Measurements from ENCODE around the gene RESP18.
A peak's percentile ranks its signal among the peaks of the same experiment; 100 is the strongest.
"Not testable (repeated sequence)": the region's sequence is repeated elsewhere in the genome, so short reads cannot be mapped to it uniquely, and the experiment has no call there.

Gene RESP18

GRCh38 chr2:219325657-219326315, 6.8 kb downstream of the RESP18 start:
- no peak for DNase-seq (ENCODE audit: low read depth in 4 of 4, low spot score in 1 of 4)

GRCh38 chr2:219325136-219325535, 7.4 kb downstream of the RESP18 start:
- DNase-seq (ENCODE audit: low read depth in 4 of 4, low spot score in 1 of 4) = no peak

DNA sequence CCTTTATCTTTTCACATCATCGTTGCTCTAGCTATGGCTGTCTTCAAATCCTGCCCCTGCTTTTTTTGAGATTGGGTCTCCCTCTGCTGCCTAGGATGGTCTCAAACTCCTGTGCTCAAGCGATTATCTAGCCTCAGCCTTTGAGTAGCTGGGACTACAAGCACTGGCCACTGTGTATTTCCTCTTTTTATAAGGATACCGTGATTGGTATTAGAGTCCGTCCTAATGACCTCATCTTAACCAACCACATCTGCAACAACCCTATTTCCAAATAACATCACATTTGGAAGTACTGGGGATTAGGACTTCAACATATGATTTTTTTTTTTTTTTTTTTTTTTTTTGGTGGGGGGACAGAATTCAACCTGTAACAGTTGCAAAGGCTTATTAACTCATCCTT, 9.1 kb downstream of the RESP18 start:
- DNase-seq (ENCODE audit: low read depth in 4 of 4, low spot score in 1 of 4) = no peak

- no peak for DNase-seq (ENCODE audit: low read depth in 4 of 4, low spot score in 1 of 4)
These were observed 17.6 kb downstream of the RESP18 start for GRCh38 chr2:219314804-219315468.

- DNase-seq (ENCODE audit: low read depth in 4 of 4, low spot score in 1 of 4) = not testable (repeated sequence)
These were observed 19.8 kb downstream of the RESP18 start for GRCh38 chr2:219312683-219313263.

DNA sequence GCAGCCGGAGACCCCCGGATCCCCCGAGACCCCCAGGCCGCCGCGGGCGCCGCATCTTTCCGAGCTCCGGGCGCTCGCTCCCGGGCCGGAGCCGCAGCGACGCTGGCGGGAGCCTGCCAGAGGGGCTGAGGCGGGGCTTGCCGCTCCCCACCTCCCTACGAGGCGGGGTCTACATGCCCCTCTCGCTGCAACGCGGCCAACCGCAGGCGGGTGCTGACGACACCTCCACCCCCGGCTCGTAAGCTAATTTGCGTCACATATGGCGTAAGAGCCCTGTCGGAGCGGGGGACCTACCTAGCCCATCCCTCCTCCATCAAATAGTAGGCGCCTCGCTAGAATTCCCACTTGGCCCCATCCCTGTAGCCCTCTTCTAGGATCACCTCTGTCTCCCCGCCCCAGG, 23.3 kb downstream of the RESP18 start, which contains the start of gene PTPRN:
Gene PTPRN, minus strand, starts transcription at position 124 of the 400 bp plus-strand sequence. Its CDS starts 69 bp downstream, at position 55.
- no peak for DNase-seq (ENCODE audit: low read depth in 4 of 4, low spot score in 1 of 4)

DNA sequence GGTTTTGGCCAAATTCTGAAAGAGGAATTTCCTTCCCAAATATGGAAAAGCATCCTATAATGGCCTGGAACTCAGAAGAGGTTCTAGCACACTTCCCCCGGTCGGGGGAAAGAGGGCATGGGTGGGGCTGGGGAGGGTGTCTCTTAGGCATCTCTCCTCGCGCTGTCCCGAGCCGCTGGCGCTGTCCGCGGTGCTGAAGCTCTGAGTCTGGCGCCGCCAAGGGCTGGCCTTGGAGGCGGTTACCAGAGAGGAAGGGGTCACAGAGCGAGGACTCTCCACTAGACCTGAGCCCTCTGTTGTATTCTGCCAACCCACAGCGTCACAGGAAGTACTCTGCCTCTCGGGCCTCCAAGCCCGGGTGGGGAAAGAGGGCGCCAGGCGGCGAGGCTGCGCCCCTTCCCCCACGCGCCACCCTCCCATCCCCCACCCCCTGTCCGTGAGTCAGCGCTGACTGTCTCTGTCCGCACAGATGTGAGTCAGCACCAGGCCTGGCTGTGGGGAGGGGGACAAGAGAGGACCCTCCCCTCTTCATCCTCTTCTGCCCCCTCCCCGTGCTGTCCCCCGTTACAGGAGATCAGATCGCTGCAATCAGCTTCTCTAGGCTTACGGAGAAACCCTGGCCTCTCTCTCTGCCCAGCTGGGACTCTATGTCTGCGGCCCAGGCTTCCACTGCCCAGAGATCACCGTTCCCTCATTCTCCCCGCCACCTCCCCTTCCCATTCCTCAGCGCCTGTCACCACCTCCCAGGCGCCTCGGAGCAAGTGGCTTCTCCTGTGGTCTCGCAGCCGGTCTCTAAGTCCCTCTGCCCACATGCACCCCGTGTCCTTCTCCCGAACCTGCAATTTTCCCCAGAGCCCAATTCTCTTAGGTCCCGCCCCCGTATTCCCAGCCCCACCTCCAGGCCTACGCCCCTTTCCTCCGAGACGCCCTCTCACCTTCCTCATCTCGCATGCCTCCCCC, 24.1 kb downstream of the RESP18 start:
- peak; percentile 36 to 63 (median 44) for DNase-seq (ENCODE audit: low read depth in 4 of 4, low spot score in 1 of 4)

DNA sequence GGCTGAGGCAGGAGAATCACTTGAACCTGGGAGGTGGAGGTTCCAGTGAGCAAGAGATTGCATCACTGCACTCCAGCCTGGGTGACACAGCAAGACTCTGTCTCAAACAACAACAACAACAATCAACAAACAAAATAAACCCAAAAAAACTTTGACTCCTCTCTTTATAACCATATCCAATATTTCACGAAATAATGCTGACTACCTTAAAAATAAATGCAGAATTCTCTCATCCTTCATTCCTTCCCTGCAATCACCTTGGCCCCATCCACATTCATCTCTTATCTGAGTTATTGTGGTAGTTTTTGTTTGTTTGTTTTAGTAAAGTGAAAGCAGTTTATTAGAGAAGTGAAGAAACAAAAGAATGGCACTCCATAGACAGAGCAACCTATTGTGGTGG, 26.5 kb downstream of the RESP18 start:
- DNase-seq (ENCODE audit: low read depth in 4 of 4, low spot score in 1 of 4) = no peak

- DNase-seq (ENCODE audit: low read depth in 4 of 4, low spot score in 1 of 4) = no peak
These were observed 28.3 kb downstream of the RESP18 start for GRCh38 chr2:219304223-219304622.

GRCh38 chr2:219302412-219302968, 30.1 kb downstream of the RESP18 start:
- DNase-seq (ENCODE audit: low read depth in 4 of 4, low spot score in 1 of 4) = no peak

- no peak for DNase-seq (ENCODE audit: low read depth in 4 of 4, low spot score in 1 of 4)
These were observed 32.5 kb downstream of the RESP18 start for GRCh38 chr2:219300022-219300421.

DNA sequence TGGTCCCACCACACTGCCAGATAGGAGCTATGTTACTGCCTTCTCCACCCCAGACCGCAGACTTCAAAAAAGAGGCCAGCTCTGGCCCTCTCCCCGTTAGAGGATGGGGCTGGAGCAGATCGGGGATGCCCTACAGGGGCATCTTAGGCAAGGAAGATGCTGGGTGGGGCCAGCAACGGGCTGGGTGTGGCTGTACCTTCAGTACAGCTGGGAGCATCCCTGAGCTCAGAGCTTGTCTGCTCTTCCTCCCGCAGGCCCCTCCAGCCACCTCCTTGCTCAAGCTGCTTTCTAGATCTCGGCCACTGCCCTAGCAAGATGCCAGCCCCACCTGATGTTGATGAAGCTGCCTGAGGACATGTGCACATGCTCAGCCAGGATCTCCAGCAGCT, 33.2 kb downstream of the RESP18 start:
- DNase-seq (ENCODE audit: low read depth in 4 of 4, low spot score in 1 of 4) = no peak

- DNase-seq (ENCODE audit: low read depth in 4 of 4, low spot score in 1 of 4) = peak; percentile 76 to 93 (median 84)
These were observed 33.7 kb downstream of the RESP18 start for GRCh38 chr2:219298759-219299371.

- DNase-seq (ENCODE audit: low read depth in 4 of 4, low spot score in 1 of 4) = no peak
These were observed 34.6 kb downstream of the RESP18 start for GRCh38 chr2:219297766-219298456.

GRCh38 chr2:219296631-219297391, 35.7 kb downstream of the RESP18 start:
- DNase-seq (ENCODE audit: low read depth in 4 of 4, low spot score in 1 of 4) = no peak

GRCh38 chr2:219296142-219296541, 36.4 kb downstream of the RESP18 start:
- DNase-seq (ENCODE audit: low read depth in 4 of 4, low spot score in 1 of 4) = no peak

DNA sequence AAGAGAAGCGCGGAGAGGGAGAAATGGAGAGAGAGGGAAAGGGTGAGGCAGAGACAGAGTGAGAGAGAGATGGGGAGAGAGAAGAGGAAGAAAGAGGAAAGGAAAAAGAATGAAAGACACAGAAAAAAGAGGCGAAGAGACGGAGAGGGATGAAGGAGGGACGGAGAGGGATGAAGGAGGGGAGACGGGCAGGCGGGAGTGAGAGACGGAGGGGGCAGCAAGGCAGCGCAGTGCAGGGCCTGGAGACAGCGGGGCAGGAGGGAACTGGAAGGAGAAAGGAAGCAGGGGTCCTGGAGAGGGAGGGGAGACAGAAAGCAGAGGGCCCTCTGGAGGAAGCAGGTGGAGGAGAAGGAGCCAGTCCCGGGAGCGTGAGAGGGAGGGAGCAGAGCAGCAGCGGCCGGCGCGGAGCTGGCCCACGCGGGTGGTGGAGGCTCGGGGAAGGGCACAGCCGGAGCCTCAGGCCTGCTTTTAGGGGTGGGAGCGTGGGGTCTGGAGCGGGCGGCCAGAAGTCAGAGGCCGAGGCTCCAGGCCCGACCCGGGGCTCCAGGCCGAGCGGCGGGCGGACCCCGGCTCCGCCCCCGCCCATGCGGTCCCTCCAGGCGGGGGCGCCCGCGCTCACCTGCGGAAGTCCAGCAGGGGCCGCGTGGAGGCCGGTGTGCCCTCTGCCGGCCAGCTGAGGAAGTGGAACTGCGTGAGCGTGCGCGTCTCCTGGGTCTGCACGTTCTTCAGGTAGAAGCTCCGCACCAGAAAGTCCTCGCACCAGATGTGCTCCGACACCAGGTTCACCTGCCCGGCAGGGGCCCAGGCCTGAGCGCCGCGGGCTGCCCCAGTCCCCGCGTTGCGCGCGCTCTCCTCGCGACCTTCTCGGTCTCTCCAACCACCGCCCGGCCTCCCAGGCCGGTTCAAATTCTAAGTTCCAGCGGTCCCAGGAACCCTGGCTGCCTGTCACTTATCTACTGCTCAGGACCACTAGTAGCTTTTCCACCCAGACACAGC, 37.9 kb downstream of the RESP18 start:
- DNase-seq (ENCODE audit: low read depth in 4 of 4, low spot score in 1 of 4) = peak; percentile 70 to 82 (median 80)

GRCh38 chr2:219293736-219294231, 38.8 kb downstream of the RESP18 start:
- DNase-seq (ENCODE audit: low read depth in 4 of 4, low spot score in 1 of 4) = no peak

All from stimulated activated CD4-positive, alpha-beta T cell treated with anti-CD3 and anti-CD28 coated beads, Interleukin-1b, Interleukin-23, amount 100 ng/mL, for 24 hours (primary cell).